ENCODE measurements around the gene GDF2.
A peak's percentile ranks its signal among the peaks of the same experiment; 100 is the strongest.

GDF2 gene

DNA sequence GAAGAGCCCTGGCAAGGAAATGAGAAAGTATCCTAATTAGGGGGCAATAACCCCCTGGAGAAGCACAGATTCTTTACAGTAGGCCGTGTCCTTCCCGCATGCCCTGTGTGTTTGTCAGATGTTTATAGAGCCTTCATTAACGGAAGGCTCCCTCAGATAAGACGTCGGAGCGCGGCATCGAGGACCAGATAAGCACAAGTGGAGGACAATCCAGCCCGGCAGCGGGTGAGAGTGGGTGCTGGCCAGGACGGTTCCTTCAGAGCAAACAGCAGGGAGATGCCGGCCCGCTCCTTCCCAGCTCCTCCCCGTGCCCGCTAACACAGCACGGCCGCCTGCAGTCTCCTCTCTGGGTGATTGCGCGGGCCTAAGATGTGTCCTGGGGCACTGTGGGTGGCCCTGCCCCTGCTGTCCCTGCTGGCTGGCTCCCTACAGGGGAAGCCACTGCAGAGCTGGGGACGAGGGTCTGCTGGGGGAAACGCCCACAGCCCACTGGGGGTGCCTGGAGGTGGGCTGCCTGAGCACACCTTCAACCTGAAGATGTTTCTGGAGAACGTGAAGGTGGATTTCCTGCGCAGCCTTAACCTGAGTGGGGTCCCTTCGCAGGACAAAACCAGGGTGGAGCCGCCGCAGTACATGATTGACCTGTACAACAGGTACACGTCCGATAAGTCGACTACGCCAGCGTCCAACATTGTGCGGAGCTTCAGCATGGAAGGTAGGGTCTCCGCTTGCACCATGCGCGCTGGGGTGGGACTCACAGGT, at the start of gene GDF2:
Gene GDF2 (plus strand): TSS at position 155 of the 762 bp plus-strand sequence. CDS start 215 bp downstream, at position 370.
- no peak for DNase-seq

GRCh38 chr10:47276071-47276470, 46.2 kb upstream of the GDF2 start:
- DNase-seq = no peak

DNA sequence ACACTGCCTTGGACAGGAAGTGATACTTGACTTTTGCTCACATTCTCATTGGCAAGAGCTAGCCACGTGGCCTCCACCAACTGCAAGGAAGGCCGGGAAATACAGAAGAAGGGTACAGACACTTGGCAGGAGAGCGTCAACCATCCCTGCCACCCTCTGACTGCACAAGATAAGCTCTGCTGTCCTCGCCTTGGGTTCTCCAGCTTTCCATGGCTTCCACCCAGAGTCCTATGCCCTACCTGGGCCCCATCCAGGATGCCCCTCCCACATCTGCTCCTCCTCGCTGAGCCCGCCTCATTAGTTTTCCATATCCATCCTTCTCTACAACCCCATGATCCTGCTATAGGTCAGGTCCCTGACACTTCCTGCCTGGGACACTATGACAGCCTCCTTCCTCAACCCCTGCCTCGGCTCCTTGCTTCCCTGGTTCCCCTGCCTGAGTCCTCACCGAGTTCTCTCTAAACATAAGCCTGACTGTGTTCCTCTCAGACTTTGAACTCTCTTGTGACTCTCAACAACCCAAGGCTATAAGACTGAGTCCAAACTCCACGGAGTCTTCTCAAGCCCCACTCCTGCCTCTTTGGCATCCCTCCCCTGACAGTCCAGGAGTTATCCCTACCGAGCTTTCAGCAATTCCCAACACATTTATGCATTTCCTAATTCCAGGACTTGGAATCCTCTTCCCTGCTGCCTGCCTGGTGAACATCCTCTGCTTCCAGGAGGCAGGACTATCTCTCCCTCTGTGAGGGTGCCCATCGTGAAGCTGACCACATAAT, 45.5 kb upstream of the GDF2 start:
- no peak for DNase-seq

GRCh38 chr10:47277352-47278151, 44.7 kb upstream of the GDF2 start:
- DNase-seq = peak; percentile 36

GRCh38 chr10:47278152-47278473, 44.1 kb upstream of the GDF2 start:
- DNase-seq = no peak

- DNase-seq = no peak
These were observed 43.5 kb upstream of the GDF2 start for GRCh38 chr10:47278720-47279119.

DNA sequence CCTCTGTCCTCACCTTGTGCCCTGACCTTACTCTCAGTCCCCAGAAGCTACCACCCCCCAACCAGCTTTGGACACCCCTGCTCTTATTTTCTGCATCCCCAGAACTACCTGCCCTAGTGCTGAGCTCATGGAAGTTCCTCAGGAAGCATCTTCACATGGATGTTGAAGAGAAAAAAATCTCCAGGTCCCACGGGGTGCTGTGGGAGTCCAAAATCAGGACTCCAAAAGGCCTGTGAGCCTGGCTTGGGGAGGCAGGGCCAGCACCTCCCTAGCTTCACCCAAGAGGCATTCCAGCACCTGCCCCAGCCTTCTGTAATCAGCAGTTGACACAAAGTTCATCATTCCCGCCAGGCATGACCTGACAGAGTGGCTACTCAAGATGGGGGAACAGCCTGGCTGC, 43.0 kb upstream of the GDF2 start:
- DNase-seq = no peak

DNA sequence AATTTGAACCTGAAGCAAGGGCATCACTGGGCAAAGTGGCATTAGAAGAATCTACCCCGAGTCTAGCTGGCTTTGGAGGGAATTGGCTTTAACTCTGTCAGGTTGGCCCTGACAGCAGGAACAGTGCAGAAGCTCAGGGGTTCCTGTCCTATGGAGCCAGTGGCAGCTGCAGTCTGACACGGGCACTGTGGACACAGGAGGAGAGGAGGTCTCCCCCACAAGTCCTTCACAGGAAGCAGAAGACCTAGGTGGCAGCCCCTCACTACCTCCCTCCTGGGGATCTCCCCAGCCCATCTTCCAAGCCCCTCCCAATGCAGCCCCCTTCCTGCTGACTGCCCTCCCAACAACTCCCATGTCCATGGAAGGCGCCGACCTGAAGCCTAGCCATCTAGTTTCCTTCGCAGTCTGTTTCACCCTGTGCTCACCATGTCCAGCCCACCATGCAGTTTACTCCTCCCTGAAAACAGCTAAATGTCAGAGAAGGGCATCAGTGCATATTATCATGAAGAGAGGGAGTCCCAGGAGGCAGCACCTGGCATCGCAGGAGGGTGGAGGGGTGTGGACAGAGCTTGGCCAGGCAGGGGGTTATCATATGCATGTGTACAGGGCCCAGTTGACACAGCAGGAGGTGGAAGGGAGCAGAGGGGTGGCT, 40.1 kb upstream of the GDF2 start:
- DNase-seq = no peak

DNA sequence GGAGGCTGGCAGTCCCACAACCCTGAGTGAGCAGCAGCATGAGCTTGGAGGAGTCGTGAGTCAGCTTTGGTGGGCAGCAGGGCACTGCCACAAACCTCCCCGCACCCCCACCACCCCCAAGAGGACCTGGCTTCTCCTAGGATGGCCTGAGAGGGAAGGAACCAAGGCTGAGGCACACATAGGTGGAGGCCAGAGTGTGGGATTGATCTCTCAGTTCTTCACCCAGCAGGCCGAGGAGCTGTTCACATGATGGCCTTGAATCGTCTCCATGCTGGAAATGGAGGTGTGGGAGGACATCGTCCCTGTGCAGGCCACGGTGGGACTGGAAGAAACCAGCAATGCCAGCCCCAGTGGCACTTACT, 39.6 kb upstream of the GDF2 start:
- no peak for DNase-seq

DNA sequence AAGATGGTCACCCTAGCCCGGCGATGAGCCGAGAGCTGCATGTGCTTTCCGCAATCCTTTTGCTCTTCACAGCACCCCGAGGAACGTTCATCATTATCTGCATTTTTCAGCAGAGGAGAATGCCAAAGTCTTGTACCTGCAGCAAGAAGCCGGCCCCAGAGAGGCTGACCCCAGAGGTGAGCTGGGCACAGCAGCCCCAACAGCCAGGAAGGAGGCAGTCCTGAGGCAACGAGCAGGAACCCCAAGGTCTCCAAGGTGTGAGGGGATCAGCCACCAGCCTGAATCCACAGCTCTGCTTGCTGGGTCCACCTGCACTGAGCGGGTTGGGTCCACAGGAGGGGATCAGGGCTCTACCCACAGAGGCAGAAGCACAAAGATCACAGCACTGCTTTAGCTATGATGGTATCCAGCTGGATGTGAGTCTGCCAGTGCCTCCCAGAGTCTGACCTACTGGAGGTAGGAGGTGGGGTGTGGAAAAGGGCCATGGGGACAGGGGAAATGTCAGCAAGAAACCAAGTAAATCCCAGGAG, 39.1 kb upstream of the GDF2 start:
- DNase-seq = no peak

- DNase-seq = no peak
These were observed 38.4 kb upstream of the GDF2 start for GRCh38 chr10:47283848-47284247.

DNA sequence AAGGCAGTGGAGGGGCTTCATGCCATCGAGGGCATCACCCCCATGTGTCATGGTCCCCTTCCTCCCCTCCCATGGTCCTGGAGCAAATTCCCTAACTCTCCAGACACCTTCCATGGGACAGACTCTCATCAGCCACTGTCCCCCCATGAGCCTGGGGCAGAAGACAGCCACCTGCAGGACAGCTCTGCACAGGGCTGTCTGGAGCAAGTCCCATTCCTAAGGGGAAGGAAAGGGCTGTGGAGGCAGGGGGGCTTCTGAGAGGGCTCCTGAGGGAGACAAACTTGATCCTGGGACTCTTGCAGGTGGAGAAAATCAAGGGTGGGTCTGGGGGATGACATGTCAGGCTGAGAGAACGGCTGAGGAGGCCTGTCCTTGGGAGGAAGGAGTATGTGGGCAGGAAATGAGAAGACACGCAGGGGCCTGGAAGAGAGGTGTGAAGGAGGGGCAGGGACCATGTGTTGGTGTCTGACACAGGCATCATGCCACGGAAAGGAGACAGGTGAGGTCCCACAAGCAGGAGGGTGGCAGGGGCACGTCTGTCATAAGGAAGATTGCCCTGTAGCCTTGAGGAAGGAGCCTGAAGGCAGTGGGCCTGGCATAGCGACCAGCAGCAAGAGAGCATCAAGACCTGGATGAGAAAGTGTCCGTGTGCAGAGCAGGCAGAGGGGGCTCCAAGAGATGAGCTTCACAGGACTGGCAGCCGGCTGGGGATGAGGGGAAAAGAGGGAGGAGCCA, 36.7 kb upstream of the GDF2 start:
- DNase-seq = no peak

GRCh38 chr10:47286116-47286505, 36.1 kb upstream of the GDF2 start:
- no peak for DNase-seq

DNA sequence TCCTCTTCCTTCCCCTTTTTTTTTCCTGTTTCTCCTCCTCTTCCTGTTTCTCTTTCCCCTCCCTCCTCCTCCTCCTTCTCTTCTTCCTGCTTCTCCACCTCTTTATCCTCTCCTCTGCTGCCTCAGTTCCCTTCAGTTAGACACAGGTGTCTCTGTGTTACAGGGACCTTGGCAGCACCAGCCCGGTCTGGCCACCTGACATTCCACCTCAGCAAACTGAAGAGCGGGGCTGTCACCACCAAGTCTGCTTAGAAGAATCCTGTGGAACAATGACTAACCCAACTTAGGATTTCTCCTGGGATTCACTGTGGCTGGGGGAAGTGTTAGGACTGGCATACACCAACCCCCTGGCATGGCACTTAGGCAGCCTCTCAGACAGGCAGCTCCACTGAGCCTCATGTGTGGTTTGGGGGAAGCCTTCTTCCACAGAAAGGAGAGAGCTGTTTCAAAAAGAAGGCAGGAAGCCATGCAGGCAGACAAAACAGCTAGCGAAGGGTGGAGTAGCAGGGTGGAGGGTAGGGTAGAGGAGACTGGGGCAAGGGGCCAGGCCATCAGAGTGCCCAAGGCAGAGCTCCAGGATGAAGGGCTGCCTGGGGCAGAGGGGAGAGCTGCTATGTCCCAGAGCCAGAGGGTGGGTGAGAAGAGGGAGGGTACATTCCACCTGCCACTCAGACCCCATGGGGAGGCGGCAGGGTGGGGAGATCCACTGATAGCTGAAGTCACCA, 35.5 kb upstream of the GDF2 start:
- DNase-seq = no peak

DNA sequence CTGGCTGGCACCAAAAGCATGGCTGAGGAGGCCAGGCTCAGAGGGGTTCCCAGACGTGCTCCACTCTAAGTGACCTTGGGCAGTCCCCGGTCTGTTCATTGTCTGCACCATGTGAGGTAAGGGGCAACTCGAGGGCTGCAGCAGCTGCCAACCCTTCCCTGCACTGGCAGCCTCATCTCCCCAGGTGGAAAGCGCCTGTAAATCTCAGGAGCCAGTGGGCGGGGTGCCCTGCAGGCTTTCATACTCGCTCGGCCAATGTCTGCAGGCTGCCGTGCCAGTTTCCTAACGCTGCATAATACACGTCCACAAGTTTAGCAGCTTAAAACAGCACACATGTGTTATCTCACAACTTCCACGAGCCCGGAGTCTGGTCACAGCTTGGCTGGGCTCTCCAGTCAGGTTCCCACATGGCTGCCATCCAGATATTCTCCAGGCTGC, 34.9 kb upstream of the GDF2 start:
- DNase-seq = no peak

DNA sequence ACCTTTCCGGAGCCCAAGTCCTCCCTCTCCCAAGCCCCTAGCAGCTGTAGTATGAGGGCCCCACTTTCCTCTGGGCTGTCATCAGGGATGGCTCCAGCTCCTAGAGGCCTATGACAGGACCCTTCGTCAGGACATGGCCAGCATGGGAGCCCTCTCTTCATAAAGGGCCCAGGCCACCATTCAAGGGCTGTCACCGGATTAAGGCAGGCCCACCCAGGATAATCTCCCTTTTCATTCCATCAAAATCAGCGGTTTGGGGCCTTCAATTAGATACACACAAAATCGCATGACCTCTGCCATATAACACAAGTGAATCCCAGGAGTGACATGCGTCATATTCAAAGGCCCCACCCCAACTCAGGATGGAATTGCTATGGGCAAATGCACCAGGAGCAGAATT, 34.4 kb upstream of the GDF2 start:
- DNase-seq = no peak

GRCh38 chr10:47288236-47288635, 34.0 kb upstream of the GDF2 start:
- no peak for DNase-seq

- DNase-seq = no peak
These were observed 33.2 kb upstream of the GDF2 start for GRCh38 chr10:47288916-47289495.

- DNase-seq = no peak
These were observed 32.3 kb upstream of the GDF2 start for GRCh38 chr10:47289921-47290320.

DNA sequence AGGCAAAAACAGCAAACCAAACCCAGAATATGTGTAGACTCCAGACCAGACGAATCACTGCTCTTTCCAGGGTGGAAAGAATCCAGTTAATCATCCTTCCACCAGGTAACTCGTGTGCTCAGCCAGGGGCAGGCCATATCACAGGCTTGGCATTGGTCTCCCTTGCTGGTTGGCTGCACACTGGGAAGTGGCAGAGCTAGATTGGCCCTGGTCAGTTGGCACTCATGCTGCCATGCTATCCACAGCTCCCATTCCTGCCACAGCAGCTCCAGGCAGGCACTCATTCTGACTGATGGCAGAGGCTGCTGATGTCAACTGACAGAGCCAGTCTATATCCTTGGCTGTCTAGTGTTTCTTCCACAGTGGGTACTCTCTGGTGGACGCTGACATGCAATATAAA, 31.9 kb upstream of the GDF2 start:
- DNase-seq = no peak

DNA sequence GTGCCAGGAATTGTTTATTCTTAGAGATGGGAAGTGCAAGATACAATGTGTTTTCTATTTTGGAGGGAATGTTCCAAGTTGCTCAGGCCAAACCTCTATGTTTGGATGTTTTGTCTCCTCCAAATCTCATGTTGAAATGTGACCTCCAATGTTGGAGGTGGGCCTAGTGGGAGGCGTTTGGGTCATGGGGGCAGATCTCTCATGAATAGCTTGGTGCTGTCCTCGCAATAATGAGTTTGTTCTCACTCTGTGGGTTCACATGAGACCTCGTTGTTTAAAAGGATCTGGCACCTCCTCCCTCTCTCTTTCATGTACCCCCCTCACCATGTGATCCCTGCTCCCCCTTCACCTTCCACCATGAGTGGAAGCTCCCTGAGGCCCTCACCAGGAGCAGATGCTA, 30.6 kb upstream of the GDF2 start:
- no peak for DNase-seq
